Peyer's patch (tissue), 4 donors: Measurements from ENCODE around the gene CNKSR3.

ENCODE experiments used
- POLR2A ChIP-seq, 2 donors: fragments of 450-650 bp; IDR thresholded peaks; one replicate each; pipeline ENCODE4 v1.5.1; 2017; ENCODE audit warnings: antibody characterized with exemption in 2 of 2, mild to moderate bottlenecking in 2 of 2, moderate library complexity in 2 of 2
- TF ChIP-seq, protein P1 (sequence below), 6 experiments: fragments of 450-650 bp in 4 of 6; fragments of 200-600 bp in 2 of 6; sonication (generic) in 1 of 6; IDR thresholded peaks; one replicate each; pipeline ENCODE4 v1.5.1; 2017 to 2019; ENCODE audit warnings: antibody characterized with exemption in 6 of 6, mild to moderate bottlenecking in 3 of 6, moderate library complexity in 1 of 6

DNA sequence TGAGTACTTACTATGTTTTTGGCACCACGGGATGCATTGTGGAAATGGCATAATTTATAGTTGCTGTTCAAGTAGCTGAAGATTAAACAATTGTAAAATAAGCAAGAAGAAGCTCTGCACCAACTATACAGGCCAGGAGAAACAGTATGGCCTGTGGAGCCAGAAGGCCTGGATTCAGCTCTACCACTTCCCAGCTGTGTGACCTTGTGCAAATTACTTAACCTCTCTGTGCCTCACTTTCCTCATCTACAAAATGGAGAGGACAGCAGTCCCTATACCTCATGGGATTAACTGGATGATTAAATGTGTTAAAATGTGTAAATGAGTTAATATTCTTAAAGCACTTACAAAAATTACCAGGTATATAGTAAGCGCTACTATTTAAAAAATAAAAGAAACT, 49.1 kb downstream of the CNKSR3 start:
- TF ChIP-seq, protein P1, sequence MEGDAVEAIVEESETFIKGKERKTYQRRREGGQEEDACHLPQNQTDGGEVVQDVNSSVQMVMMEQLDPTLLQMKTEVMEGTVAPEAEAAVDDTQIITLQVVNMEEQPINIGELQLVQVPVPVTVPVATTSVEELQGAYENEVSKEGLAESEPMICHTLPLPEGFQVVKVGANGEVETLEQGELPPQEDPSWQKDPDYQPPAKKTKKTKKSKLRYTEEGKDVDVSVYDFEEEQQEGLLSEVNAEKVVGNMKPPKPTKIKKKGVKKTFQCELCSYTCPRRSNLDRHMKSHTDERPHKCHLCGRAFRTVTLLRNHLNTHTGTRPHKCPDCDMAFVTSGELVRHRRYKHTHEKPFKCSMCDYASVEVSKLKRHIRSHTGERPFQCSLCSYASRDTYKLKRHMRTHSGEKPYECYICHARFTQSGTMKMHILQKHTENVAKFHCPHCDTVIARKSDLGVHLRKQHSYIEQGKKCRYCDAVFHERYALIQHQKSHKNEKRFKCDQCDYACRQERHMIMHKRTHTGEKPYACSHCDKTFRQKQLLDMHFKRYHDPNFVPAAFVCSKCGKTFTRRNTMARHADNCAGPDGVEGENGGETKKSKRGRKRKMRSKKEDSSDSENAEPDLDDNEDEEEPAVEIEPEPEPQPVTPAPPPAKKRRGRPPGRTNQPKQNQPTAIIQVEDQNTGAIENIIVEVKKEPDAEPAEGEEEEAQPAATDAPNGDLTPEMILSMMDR (IDR thresholded peaks at IDR 0.05) = no peak
- no peak for TF ChIP-seq POLR2A (IDR thresholded peaks at IDR 0.05)
